H9 (cell line): Measurements from ENCODE around the gene ANKRD13B. TPM values are rescaled to one million over a fixed set of nuclear protein-coding genes. Genes with fewer than 3 reads are reported as not detected.
A peak's percentile ranks its signal among the peaks of the same experiment; 100 is the strongest.

Experiments used
- DNase-seq: peaks from one replicate; pipeline ENCODE4 v3.0.0-alpha.2; 2017
- H2AFZ ChIP-seq: one replicate; pipeline ENCODE4 v1.6.1; 2013; ENCODE audit warnings: mild to moderate bottlenecking, low read length, control low read depth, moderate library complexity
- H2AK5ac ChIP-seq: 2 replicates; pipeline ENCODE4 v1.6.1; 2013; ENCODE audit warnings: low read length, control low read depth, mixed read lengths; ENCODE audit not compliant: insufficient read length
- H2BK120ac ChIP-seq: one replicate; pipeline ENCODE4 v1.6.1; 2013; ENCODE audit warnings: low read depth, mild to moderate bottlenecking, low read length, control low read depth, inconsistent platforms; ENCODE audit not compliant: poor library complexity, severe bottlenecking
- H2BK12ac ChIP-seq: 2 replicates; pipeline ENCODE4 v1.6.1; 2013; ENCODE audit warnings: low read length, control low read depth, mixed read lengths, low read depth; ENCODE audit not compliant: insufficient read length
- H2BK15ac ChIP-seq: 2 replicates; pipeline ENCODE4 v1.6.1; 2013; ENCODE audit warnings: low read depth, low read length, control low read depth
- H2BK20ac ChIP-seq: one replicate; pipeline ENCODE4 v1.6.1; 2013; ENCODE audit warnings: low read depth, mild to moderate bottlenecking, low read length, control low read depth, inconsistent platforms; ENCODE audit not compliant: poor library complexity, severe bottlenecking
- H2BK5ac ChIP-seq: 2 replicates; pipeline ENCODE4 v1.6.1; 2013; ENCODE audit warnings: low read length, control low read depth, mixed read lengths; ENCODE audit not compliant: insufficient read length
- H3K14ac ChIP-seq: 2 replicates; pipeline ENCODE4 v1.6.1; 2013; ENCODE audit warnings: low read length, control low read depth; ENCODE audit not compliant: insufficient read depth
- H3K18ac ChIP-seq: 2 replicates; pipeline ENCODE4 v1.6.1; 2013; ENCODE audit warnings: low read depth, mild to moderate bottlenecking, mixed read lengths, low read length, control low read depth; ENCODE audit not compliant: insufficient read length
- H3K23ac ChIP-seq: 2 replicates; pipeline ENCODE4 v1.6.1; 2013; ENCODE audit warnings: low read length, control low read depth, mixed read lengths, low read depth; ENCODE audit not compliant: insufficient read length
- H3K23me2 ChIP-seq: 2 replicates; pipeline ENCODE4 v1.6.1; 2013; ENCODE audit warnings: low read depth, mild to moderate bottlenecking, mixed read lengths, low read length, control low read depth; ENCODE audit not compliant: insufficient read length, poor library complexity, severe bottlenecking
- H3K27ac ChIP-seq: 2 replicates; pipeline ENCODE4 v1.5.1; 2013; ENCODE audit warnings: low read length, control low read depth, mixed read lengths, low read depth; ENCODE audit not compliant: insufficient read length
- H3K27me3 ChIP-seq: 2 replicates; pipeline ENCODE4 v1.6.1; 2013; ENCODE audit warnings: low read length, control low read depth, inconsistent platforms; ENCODE audit not compliant: insufficient read depth
- H3K4ac ChIP-seq: 2 replicates; pipeline ENCODE4 v1.6.1; 2013; ENCODE audit warnings: low read depth, mild to moderate bottlenecking, control low read depth, inconsistent platforms, low read length, moderate library complexity
- H3K4me1 ChIP-seq: 2 replicates; pipeline ENCODE4 v1.6.1; 2013; ENCODE audit warnings: low read length, control low read depth, inconsistent platforms; ENCODE audit not compliant: insufficient read depth
- H3K4me2 ChIP-seq: 2 replicates; pipeline ENCODE4 v1.6.1; 2013; ENCODE audit warnings: low read length, control low read depth, mixed read lengths; ENCODE audit not compliant: insufficient read length, insufficient read depth
- H3K56ac ChIP-seq: 2 replicates; pipeline ENCODE4 v1.6.1; 2013; ENCODE audit warnings: low read depth, mild to moderate bottlenecking, mixed read lengths, low read length, control low read depth; ENCODE audit not compliant: insufficient read length
- H3K79me1 ChIP-seq: 2 replicates; pipeline ENCODE4 v1.6.1; 2013; ENCODE audit warnings: low read depth, mild to moderate bottlenecking, moderate library complexity, low read length, control low read depth, inconsistent platforms; ENCODE audit not compliant: insufficient read depth, poor library complexity, severe bottlenecking
- H3K79me2 ChIP-seq: 2 replicates; pipeline ENCODE4 v1.6.1; 2013; ENCODE audit warnings: low read length, control low read depth, inconsistent platforms; ENCODE audit not compliant: insufficient read depth
- H3K9ac ChIP-seq: 2 replicates; pipeline ENCODE4 v1.6.1; 2013; ENCODE audit warnings: low read length, control low read depth, mixed read lengths; ENCODE audit not compliant: insufficient read length; ENCODE audit errors: extremely low read depth
- H3K9me3 ChIP-seq: one replicate; pipeline ENCODE4 v1.6.1; 2013; ENCODE audit warnings: low read depth, low read length, inconsistent platforms; ENCODE audit not compliant: control insufficient read depth
- H3T11ph ChIP-seq: one replicate; pipeline ENCODE4 v1.6.1; 2013; ENCODE audit warnings: mild to moderate bottlenecking, low read length, control low read depth, inconsistent platforms
- H4K20me1 ChIP-seq: one replicate; pipeline ENCODE4 v1.6.1; 2013; ENCODE audit not compliant: control insufficient read depth, insufficient read length, insufficient read depth
- H4K5ac ChIP-seq: 2 replicates; pipeline ENCODE4 v1.6.1; 2013; ENCODE audit warnings: low read depth, mild to moderate bottlenecking, mixed read lengths, low read length, control low read depth; ENCODE audit not compliant: insufficient read length
- H4K8ac ChIP-seq: replicated peaks from 2 replicates; pipeline ENCODE4 v1.6.1; 2013; ENCODE audit warnings: low read length, control low read depth, mixed read lengths, low read depth; ENCODE audit not compliant: insufficient read length
- H4K91ac ChIP-seq: 2 replicates; pipeline ENCODE4 v1.6.1; 2013; ENCODE audit warnings: low read depth, mild to moderate bottlenecking, moderate library complexity, mixed read lengths, low read length, control low read depth; ENCODE audit not compliant: insufficient read length
- H3K27ac Mint-ChIP-seq, 3 experiments: 2 replicates in 2 of 3; 3 replicates in 1 of 3; pipeline ENCODE4 v1.8.0; 2020 to 2021; ENCODE audit warnings: mixed read lengths in 3 of 3, mild to moderate bottlenecking in 1 of 3, moderate library complexity in 1 of 3
- H3K27me3 Mint-ChIP-seq: 2 replicates; pipeline ENCODE4 v1.8.0; 2021; ENCODE audit warnings: low read depth, mild to moderate bottlenecking, moderate library complexity, mixed read lengths
- H3K36me3 Mint-ChIP-seq, 3 experiments: 2 replicates in 2 of 3; 3 replicates in 1 of 3; pipeline ENCODE4 v1.8.0; 2020 to 2021; ENCODE audit warnings: low read depth in 3 of 3, mixed read lengths in 3 of 3; ENCODE audit not compliant: insufficient read depth in 1 of 3
- H3K4me1 Mint-ChIP-seq, 2 experiments: 2 replicates each; pipeline ENCODE4 v1.8.0; 2020; ENCODE audit warnings: mixed read lengths in 2 of 2
- H3K4me3 Mint-ChIP-seq, 2 experiments: 2 replicates in 1 of 2; 3 replicates in 1 of 2; pipeline ENCODE4 v1.8.0; 2020 to 2021; ENCODE audit warnings: mild to moderate bottlenecking in 2 of 2, mixed read lengths in 2 of 2, moderate library complexity in 1 of 2
- H3K9me3 Mint-ChIP-seq, 2 experiments: 2 replicates in 1 of 2; 3 replicates in 1 of 2; pipeline ENCODE4 v1.8.0; 2020; ENCODE audit warnings: mild to moderate bottlenecking in 2 of 2, mixed read lengths in 2 of 2, moderate library complexity in 1 of 2
- WGBS: extraction: QIAGEN DNeasy Blood & Tissue Kit; methylation state at CpG from one replicate; pipeline ENCODE4 v1.1.7; 2013; ENCODE audit warnings: missing lambda C conversion rate, low lambda C conversion rate, mixed read lengths; ENCODE audit not compliant: insufficient read length; ENCODE audit errors: extremely low coverage; 5-methylcytosine and 5-hydroxymethylcytosine counted together
- total RNA-seq: library from RNA; stranded (reverse); gene quantifications from 2 replicates; pipeline ENCODE4 v1.2.1, GENCODE V29; 2021
- TF ChIP-seq, protein P1 (sequence below): fragments of 200-600 bp; sonication (generic); conservative IDR thresholded peaks from 3 replicates; pipeline ENCODE4 v1.8.0; 2021; ENCODE audit warnings: antibody characterized with exemption, mild to moderate bottlenecking

ANKRD13B gene
- total RNA-seq, 1 experiment from 2014 or later: 24.2 TPM

DNA sequence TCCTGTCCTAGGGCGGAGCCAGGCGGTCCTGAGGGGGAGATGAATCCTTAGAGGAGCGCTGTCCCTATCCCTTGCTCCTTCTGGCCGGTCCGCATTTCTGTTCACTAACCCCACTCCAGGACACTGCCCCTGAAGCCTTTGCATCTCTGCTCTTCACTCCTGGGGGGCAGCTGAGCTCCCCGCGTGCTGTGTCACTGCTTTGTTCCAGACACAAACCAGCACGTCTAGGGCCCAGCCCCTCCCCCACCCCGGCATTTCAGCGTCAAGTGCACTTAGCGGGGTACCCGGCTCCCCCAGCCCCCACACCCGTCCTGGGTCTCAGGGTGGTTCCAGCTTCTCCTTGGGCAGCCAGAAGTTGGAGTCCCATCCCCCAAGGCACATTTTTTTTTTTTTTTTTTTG, 20.9 kb downstream of the ANKRD13B start:
- Histone ChIP-seq H3K27ac (no peak overlapping the region), H3K23ac (no peak overlapping the region), H3K18ac (no peak overlapping the region), H4K8ac (no peak overlapping the region), H3K14ac (no peak overlapping the region), H4K91ac (no peak overlapping the region), H3K79me1 (no peaks in the 10 kb centered on the region), H3K56ac (no peak overlapping the region), H3K79me2 (no peaks in the 10 kb centered on the region), H3K4me2 (peak overlapping the region; percentile 23), H2BK20ac (no peak overlapping the region), H3K4ac (no peak overlapping the region), H3K23me2 (peaks cover 9% of the 10 kb centered on the region), H2BK5ac (no peak overlapping the region), H2AFZ (no peak overlapping the region), H3K4me1 (no peaks in the 10 kb centered on the region; the same call in 1 of the 2 replicates), H3K9ac (no peak overlapping the region), H3K27me3 (peaks cover 11% of the 10 kb centered on the region), H4K20me1 (no peaks in the 10 kb centered on the region), H4K5ac (no peak overlapping the region), H3K9me3 (no peaks in the 10 kb centered on the region), H3T11ph (no peak overlapping the region), H2BK12ac (no peak overlapping the region), H2AK5ac (no peak overlapping the region), H2BK15ac (no peak overlapping the region), H2BK120ac (no peak overlapping the region)
- H3K27ac Mint-ChIP-seq: no peak overlapping the region
- H3K4me3 Mint-ChIP-seq: peak overlapping the region; percentile 33 to 71; a peak in 3 of 5 replicates
- H3K27me3 Mint-ChIP-seq: peaks cover 62% of the 10 kb centered on the region
- DNase-seq: no peak
- TF ChIP-seq, protein P1, sequence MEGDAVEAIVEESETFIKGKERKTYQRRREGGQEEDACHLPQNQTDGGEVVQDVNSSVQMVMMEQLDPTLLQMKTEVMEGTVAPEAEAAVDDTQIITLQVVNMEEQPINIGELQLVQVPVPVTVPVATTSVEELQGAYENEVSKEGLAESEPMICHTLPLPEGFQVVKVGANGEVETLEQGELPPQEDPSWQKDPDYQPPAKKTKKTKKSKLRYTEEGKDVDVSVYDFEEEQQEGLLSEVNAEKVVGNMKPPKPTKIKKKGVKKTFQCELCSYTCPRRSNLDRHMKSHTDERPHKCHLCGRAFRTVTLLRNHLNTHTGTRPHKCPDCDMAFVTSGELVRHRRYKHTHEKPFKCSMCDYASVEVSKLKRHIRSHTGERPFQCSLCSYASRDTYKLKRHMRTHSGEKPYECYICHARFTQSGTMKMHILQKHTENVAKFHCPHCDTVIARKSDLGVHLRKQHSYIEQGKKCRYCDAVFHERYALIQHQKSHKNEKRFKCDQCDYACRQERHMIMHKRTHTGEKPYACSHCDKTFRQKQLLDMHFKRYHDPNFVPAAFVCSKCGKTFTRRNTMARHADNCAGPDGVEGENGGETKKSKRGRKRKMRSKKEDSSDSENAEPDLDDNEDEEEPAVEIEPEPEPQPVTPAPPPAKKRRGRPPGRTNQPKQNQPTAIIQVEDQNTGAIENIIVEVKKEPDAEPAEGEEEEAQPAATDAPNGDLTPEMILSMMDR: no peak
- no peaks in the 10 kb centered on the region for H3K9me3 Mint-ChIP-seq
- peaks cover 2 to 10% (median 8%) of the 10 kb centered on the region in 3 experiments; a peak in 4 of 7 replicates for H3K36me3 Mint-ChIP-seq
- no CpG with 5 or more reads among the region's 13 CpGs for WGBS
- H3K4me1 Mint-ChIP-seq: peaks cover 21 to 43% of the 10 kb centered on the region in 2 experiments
